Activated gamma-delta T cell treated with Interleukin-2 at 50 U/mL for 16 hours (primary cell): Measurements from ENCODE around the gene CSNK1E.

Source experiments
- DNase-seq: peaks from one replicate; pipeline ENCODE4 v3.0.0-alpha.2; 2020

Gene CSNK1E

GRCh38 chr22:38247713-38248112 is 69.5 kb downstream of the CSNK1E start:
- DNase-seq = no peak

GRCh38 chr22:38246692-38247091 is 70.5 kb downstream of the CSNK1E start:
- no peak for DNase-seq

GRCh38 chr22:38246046-38246658 is 71.1 kb downstream of the CSNK1E start:
- no peak for DNase-seq

GRCh38 chr22:38244106-38244505 is 73.1 kb downstream of the CSNK1E start:
- DNase-seq = no peak

DNA sequence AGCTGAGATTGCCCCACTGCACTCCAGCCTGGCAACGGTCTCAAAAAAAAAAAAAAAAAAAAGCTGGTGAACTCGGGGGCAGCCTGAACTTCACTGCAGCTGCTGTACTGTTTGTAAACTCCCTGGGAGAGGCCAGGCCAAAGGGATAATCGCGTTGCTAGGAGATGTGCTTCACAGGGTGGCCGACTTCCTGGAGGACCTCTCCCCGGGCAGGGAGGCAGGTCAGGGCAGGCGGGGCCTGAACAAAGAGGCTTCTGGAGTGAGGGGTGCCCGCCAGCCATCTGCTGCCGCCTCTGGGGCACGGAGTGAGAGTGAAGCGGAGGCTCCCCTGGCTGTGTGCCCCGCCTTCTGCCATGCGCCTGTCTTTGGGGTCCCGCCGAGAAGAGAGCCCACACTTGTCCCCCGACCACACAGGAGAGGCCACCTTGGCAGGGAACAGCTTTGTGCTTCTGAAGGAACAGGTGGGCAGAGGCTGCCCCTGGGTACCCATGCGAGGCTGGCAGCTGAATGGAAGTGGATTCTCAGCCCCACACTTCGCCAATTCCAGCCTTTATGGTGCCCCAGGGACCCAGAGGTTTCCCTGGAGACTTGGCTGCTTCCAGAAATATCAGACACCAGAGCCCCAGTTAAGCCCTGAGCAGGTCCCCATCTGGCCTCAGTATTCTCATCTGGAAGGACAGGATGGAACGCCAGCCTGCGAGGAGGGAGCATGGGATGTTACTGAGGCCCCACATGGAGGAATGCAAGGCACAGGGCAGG is 74.0 kb downstream of the CSNK1E start:
- DNase-seq = no peak

DNA sequence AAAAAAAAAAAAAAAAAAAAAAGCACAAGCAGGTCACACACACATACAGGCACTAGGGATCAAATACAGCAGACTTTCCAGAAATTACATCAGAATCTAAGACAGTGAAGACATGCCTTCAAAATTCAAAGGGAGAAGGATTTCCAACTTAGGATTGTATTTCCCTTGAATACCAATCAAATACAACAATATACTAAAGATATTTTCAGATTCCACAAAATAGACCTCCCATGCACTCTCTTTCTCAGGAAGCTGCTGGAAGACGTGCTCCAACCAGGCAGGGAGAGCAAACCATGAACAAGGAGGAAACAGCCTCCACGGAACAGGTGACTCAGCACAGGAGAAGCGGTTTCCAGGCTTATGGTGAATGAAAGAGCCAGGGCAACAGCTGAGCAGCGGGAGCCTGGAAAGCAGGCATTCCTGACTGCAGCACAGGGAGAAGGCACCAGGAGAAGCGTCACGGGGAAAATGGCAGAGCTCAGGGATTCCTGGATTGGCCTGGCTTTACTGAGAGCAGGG is 76.4 kb downstream of the CSNK1E start:
- DNase-seq = no peak
